GM23338 (cell line): Measurements from ENCODE around the gene XPC.

Experiments used
- CREB1 ChIP-seq: fragments of 250-450 bp; sonication (Bioruptor Pico); IDR thresholded peaks from 2 replicates; pipeline ENCODE4 v1.5.0; 2020; ENCODE audit warnings: low read depth, mild to moderate bottlenecking, moderate library complexity
- ETS1 ChIP-seq: IDR thresholded peaks from 2 replicates; pipeline ENCODE4 v1.6.1; 2016; ENCODE audit warnings: antibody characterized with exemption
- EZH2 ChIP-seq: fragments of 200-600 bp; sonication (generic); IDR thresholded peaks from one replicate; pipeline ENCODE4 v1.8.0; 2017; ENCODE audit warnings: antibody characterized with exemption, mild to moderate bottlenecking, low read depth; ENCODE audit not compliant: unreplicated experiment
- EZH2phosphoT487 ChIP-seq: fragments of 200-600 bp; sonication (generic); IDR thresholded peaks from one replicate; pipeline ENCODE4 v1.8.1; 2018; ENCODE audit warnings: antibody characterized with exemption; ENCODE audit not compliant: unreplicated experiment
- JUNB ChIP-seq: IDR thresholded peaks from one replicate; pipeline ENCODE4 v1.6.1; 2016; ENCODE audit warnings: antibody characterized with exemption; ENCODE audit not compliant: unreplicated experiment
- NANOG ChIP-seq: IDR thresholded peaks from 2 replicates; pipeline ENCODE4 v1.6.1; 2016; ENCODE audit warnings: antibody characterized with exemption, borderline replicate concordance
- POLR2AphosphoS5 ChIP-seq: IDR thresholded peaks from 2 replicates; pipeline ENCODE4 v1.6.1; 2016; ENCODE audit warnings: antibody characterized with exemption, low read depth
- STAT1 ChIP-seq: IDR thresholded peaks from one replicate; pipeline ENCODE4 v1.6.1; 2016; ENCODE audit warnings: antibody characterized with exemption; ENCODE audit not compliant: unreplicated experiment
- ZNF114 ChIP-seq: fragments of 250-450 bp; sonication (Bioruptor Pico); IDR thresholded peaks from 2 replicates; pipeline ENCODE4 v1.5.0; 2020; ENCODE audit warnings: mild to moderate bottlenecking, moderate library complexity
- ZNF331 ChIP-seq: fragments of 250-450 bp; sonication (Bioruptor Pico); IDR thresholded peaks from 2 replicates; pipeline ENCODE4 v1.5.0; 2020; ENCODE audit warnings: low read depth, mild to moderate bottlenecking, moderate library complexity
- ZNF462 ChIP-seq: fragments of 250-450 bp; sonication (Bioruptor Pico); IDR thresholded peaks from 2 replicates; pipeline ENCODE4 v1.5.0; 2020; ENCODE audit warnings: mild to moderate bottlenecking, moderate library complexity
- TF ChIP-seq, protein P1 (sequence below), 2 experiments: fragments of 200-600 bp in 1 of 2; sonication (generic) in 1 of 2; conservative IDR thresholded peaks; 2 replicates each; pipeline versions ENCODE4 v1.5.1 to v1.6.1; 2016 to 2017; ENCODE audit warnings: antibody characterized with exemption in 2 of 2, low read depth in 2 of 2, mild to moderate bottlenecking in 2 of 2, moderate library complexity in 1 of 2
- TF ChIP-seq, protein P2 (sequence below): IDR thresholded peaks from one replicate; pipeline ENCODE4 v1.6.1; 2018; ENCODE audit warnings: antibody characterized with exemption; ENCODE audit not compliant: unreplicated experiment

- TF ChIP-seq POLR2AphosphoS5: no peak
- TF ChIP-seq, protein P1, sequence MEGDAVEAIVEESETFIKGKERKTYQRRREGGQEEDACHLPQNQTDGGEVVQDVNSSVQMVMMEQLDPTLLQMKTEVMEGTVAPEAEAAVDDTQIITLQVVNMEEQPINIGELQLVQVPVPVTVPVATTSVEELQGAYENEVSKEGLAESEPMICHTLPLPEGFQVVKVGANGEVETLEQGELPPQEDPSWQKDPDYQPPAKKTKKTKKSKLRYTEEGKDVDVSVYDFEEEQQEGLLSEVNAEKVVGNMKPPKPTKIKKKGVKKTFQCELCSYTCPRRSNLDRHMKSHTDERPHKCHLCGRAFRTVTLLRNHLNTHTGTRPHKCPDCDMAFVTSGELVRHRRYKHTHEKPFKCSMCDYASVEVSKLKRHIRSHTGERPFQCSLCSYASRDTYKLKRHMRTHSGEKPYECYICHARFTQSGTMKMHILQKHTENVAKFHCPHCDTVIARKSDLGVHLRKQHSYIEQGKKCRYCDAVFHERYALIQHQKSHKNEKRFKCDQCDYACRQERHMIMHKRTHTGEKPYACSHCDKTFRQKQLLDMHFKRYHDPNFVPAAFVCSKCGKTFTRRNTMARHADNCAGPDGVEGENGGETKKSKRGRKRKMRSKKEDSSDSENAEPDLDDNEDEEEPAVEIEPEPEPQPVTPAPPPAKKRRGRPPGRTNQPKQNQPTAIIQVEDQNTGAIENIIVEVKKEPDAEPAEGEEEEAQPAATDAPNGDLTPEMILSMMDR (conservative IDR thresholded peaks at IDR 0.05; ENCODE audit: low read depth in 2 of 2): no peak
- no peak for TF ChIP-seq CREB1 (CRISPR knock-in tag)
- TF ChIP-seq EZH2phosphoT487: no peak
- TF ChIP-seq ETS1: no peak
- TF ChIP-seq, protein P2, sequence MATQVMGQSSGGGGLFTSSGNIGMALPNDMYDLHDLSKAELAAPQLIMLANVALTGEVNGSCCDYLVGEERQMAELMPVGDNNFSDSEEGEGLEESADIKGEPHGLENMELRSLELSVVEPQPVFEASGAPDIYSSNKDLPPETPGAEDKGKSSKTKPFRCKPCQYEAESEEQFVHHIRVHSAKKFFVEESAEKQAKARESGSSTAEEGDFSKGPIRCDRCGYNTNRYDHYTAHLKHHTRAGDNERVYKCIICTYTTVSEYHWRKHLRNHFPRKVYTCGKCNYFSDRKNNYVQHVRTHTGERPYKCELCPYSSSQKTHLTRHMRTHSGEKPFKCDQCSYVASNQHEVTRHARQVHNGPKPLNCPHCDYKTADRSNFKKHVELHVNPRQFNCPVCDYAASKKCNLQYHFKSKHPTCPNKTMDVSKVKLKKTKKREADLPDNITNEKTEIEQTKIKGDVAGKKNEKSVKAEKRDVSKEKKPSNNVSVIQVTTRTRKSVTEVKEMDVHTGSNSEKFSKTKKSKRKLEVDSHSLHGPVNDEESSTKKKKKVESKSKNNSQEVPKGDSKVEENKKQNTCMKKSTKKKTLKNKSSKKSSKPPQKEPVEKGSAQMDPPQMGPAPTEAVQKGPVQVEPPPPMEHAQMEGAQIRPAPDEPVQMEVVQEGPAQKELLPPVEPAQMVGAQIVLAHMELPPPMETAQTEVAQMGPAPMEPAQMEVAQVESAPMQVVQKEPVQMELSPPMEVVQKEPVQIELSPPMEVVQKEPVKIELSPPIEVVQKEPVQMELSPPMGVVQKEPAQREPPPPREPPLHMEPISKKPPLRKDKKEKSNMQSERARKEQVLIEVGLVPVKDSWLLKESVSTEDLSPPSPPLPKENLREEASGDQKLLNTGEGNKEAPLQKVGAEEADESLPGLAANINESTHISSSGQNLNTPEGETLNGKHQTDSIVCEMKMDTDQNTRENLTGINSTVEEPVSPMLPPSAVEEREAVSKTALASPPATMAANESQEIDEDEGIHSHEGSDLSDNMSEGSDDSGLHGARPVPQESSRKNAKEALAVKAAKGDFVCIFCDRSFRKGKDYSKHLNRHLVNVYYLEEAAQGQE: no peak
- no peak for TF ChIP-seq EZH2
- no peak for TF ChIP-seq ZNF114
- no peak for TF ChIP-seq JUNB
- TF ChIP-seq ZNF462 (CRISPR knock-in tag): no peak
- TF ChIP-seq NANOG: no peak
- no peak for TF ChIP-seq ZNF331 (CRISPR knock-in tag)
- TF ChIP-seq STAT1: no peak
Observed at GRCh38 chr3:14200841-14201240, 22.4 kb upstream of the XPC start.
